Gastrocnemius medialis (tissue), 4 donors: Measurements from ENCODE around the gene APBB1IP.

Experiments used
- POLR2A ChIP-seq, 2 donors: fragments of 450-650 bp; IDR thresholded peaks; one replicate each; pipeline ENCODE4 v1.6.1; 2017; ENCODE audit warnings: antibody characterized with exemption in 2 of 2, mild to moderate bottlenecking in 2 of 2, moderate library complexity in 2 of 2
- TF ChIP-seq, protein P1 (sequence below), 5 experiments: fragments of 450-650 bp in 3 of 5; fragments of 200-600 bp in 2 of 5; sonication (generic) in 2 of 5; IDR thresholded peaks in 4 of 5; conservative IDR thresholded peaks in 1 of 5; 1 replicate in 4 of 5; 2 replicates in 1 of 5; pipeline ENCODE4 v1.5.1; 2016 to 2019; ENCODE audit warnings: antibody characterized with exemption in 5 of 5, mild to moderate bottlenecking in 3 of 5, moderate library complexity in 3 of 5

DNA sequence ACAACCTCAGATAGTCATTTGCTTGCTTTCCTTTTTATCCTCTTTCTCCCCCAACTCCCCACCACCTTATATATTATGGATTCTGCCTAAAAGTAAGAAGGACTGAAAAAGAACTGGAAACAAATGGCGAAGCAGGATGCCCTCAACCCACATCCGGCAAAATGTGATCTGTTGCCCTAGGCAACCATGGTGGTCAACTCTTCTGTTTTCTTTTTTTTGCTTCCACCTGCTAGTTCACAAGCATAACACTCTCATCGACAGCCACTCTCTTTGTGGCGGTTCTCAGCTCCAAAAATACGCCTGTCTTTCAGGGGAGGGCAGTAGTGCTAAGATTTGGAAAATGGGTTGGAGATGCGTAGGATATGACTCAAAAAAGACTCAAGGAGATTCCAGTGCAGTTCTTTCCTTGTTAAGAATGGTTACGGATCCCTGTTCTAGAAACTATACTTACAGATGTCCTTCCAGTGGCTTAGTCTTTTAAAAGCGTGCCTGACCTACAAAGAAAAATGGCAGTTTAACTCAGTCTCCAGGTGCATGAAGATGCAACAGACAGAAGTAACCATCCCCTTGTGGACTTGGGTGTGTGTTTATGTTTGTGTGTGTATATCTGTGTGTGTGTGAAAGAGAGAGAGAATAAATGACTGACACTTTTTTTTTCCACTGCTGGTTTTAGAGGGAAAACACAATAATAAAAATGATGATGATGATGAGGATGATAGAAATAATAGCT is 10.7 kb downstream of the APBB1IP start:
- no peak for TF ChIP-seq POLR2A (IDR thresholded peaks at IDR 0.05)
- TF ChIP-seq, protein P1, sequence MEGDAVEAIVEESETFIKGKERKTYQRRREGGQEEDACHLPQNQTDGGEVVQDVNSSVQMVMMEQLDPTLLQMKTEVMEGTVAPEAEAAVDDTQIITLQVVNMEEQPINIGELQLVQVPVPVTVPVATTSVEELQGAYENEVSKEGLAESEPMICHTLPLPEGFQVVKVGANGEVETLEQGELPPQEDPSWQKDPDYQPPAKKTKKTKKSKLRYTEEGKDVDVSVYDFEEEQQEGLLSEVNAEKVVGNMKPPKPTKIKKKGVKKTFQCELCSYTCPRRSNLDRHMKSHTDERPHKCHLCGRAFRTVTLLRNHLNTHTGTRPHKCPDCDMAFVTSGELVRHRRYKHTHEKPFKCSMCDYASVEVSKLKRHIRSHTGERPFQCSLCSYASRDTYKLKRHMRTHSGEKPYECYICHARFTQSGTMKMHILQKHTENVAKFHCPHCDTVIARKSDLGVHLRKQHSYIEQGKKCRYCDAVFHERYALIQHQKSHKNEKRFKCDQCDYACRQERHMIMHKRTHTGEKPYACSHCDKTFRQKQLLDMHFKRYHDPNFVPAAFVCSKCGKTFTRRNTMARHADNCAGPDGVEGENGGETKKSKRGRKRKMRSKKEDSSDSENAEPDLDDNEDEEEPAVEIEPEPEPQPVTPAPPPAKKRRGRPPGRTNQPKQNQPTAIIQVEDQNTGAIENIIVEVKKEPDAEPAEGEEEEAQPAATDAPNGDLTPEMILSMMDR (IDR thresholded peaks at IDR 0.05 in 4 of 5, conservative IDR thresholded peaks at IDR 0.05 in 1 of 5), result no peak
